Measurements from ENCODE around the gene HTN1. TPM values are rescaled to one million over a fixed set of nuclear protein-coding genes. Genes with fewer than 3 reads are reported as not detected.
A peak's percentile ranks its signal among the peaks of the same experiment; 100 is the strongest.
"Not testable (repeated sequence)": the region's sequence is repeated elsewhere in the genome, so short reads cannot be mapped to it uniquely, and the experiment has no call there.

Gene HTN1
- polyA plus RNA-seq (ENCODE audit: insufficient read length in 10 of 10): under 1 TPM in 1 of 10 donors, not detected in 9; 0.07 TPM
- long read RNA-seq, donor 1: 0 reads
- long read RNA-seq, donor 2: 0 reads
- long read RNA-seq, donor 3: 0 reads
- long read RNA-seq, donor 4: 0 reads
- long read RNA-seq, donor 5: 0 reads
- long read RNA-seq, donor 6: 0 reads
- long read RNA-seq, donor 7: 0 reads
- long read RNA-seq, donor 8: 0 reads
- long read RNA-seq, donor 9: 0 reads

- not testable (repeated sequence) for DNase-seq
Observed at GRCh38 chr4:70050138-70050537, at the start of gene HTN1. Gene HTN1, plus strand, starts transcription at chr4:70050438. Its CDS starts 2,639 bp downstream, at chr4:70053077.

- no peak for DNase-seq
Observed at GRCh38 chr4:70000711-70001110, 49.5 kb upstream of the HTN1 start.

GRCh38 chr4:70002507-70002906, 47.7 kb upstream of the HTN1 start:
- no peak for DNase-seq

GRCh38 chr4:70008771-70009170, 41.5 kb upstream of the HTN1 start:
- DNase-seq: no peak

- DNase-seq: not testable (repeated sequence)
Observed at GRCh38 chr4:70019006-70019405, 31.2 kb upstream of the HTN1 start.

- DNase-seq: no peak
Observed at GRCh38 chr4:70023218-70023617, 27.0 kb upstream of the HTN1 start.

- DNase-seq: no peak
Observed at GRCh38 chr4:70027011-70027410, 23.2 kb upstream of the HTN1 start.

GRCh38 chr4:70028159-70028558, 22.1 kb upstream of the HTN1 start, which contains the start of gene HTN3:
Gene HTN3, plus strand, starts transcription at chr4:70028459. Its CDS starts 2,282 bp downstream, at chr4:70030741.
- DNase-seq: not testable (repeated sequence)

GRCh38 chr4:70037559-70037958, 12.7 kb upstream of the HTN1 start:
- DNase-seq: not testable (repeated sequence)

GRCh38 chr4:70039928-70040327, 10.3 kb upstream of the HTN1 start:
- DNase-seq: not testable (repeated sequence)

GRCh38 chr4:70041652-70042286, 8.5 kb upstream of the HTN1 start:
- DNase-seq: no peak

GRCh38 chr4:70056534-70056933, 6.3 kb downstream of the HTN1 start:
- not testable (repeated sequence) for DNase-seq

GRCh38 chr4:70057651-70058050, 7.4 kb downstream of the HTN1 start:
- no peak for DNase-seq

- no peak for DNase-seq
Observed at GRCh38 chr4:70059149-70059548, 8.9 kb downstream of the HTN1 start.

- DNase-seq: no peak
Observed at GRCh38 chr4:70062000-70062399, 11.8 kb downstream of the HTN1 start.

GRCh38 chr4:70080205-70080604, 30.0 kb downstream of the HTN1 start:
- no peak for DNase-seq

- peak in 2 of 3 donors; percentile 5 to 30 for DNase-seq
Observed at GRCh38 chr4:70099206-70099605, 49.0 kb downstream of the HTN1 start.

Other genes starting within 250 kb of the HTN1 start
- 10 to 100 TPM; 18.7 to 87.5 (median 34.9) TPM for gene SULT1E1, start 190.3 kb upstream of the HTN1 start, polyA plus RNA-seq (ENCODE audit: insufficient read length in 10 of 10)
- gene CSN1S1, start 119.4 kb upstream of the HTN1 start, polyA plus RNA-seq (ENCODE audit: insufficient read length in 10 of 10): not detected
- not detected for gene CSN2, start 84.7 kb upstream of the HTN1 start, polyA plus RNA-seq (ENCODE audit: insufficient read length in 10 of 10)
- gene STATH, start 54.5 kb upstream of the HTN1 start, polyA plus RNA-seq (ENCODE audit: insufficient read length in 10 of 10): not detected
- not detected for gene HTN3, start 22.0 kb upstream of the HTN1 start, polyA plus RNA-seq (ENCODE audit: insufficient read length in 10 of 10)
- under 1 TPM in 1 of 10 donors, not detected in 9; 0.05 TPM for gene PRR27, start 103.8 kb downstream of the HTN1 start, polyA plus RNA-seq (ENCODE audit: insufficient read length in 10 of 10)
- gene ODAM, start 145.3 kb downstream of the HTN1 start, polyA plus RNA-seq (ENCODE audit: insufficient read length in 10 of 10): under 1 TPM in 3 of 10 donors, not detected in 7; 0.32 to 0.77 (median 0.34) TPM
- 1 to 10 TPM in 5 of 10 donors, under 1 TPM in 1, not detected in 4; 0.38 to 4.5 (median 2.4) TPM for gene FDCSP, start 175.7 kb downstream of the HTN1 start, polyA plus RNA-seq (ENCODE audit: insufficient read length in 10 of 10)
- gene CSN3, start 192.2 kb downstream of the HTN1 start, polyA plus RNA-seq (ENCODE audit: insufficient read length in 10 of 10): not detected

All from muscle of back (tissue), 13 donors.